Activated CD8-positive, alpha-beta T cell treated with anti-CD3 and anti-CD28 coated beads for 36 hours (primary cell): ENCODE data around the gene HENMT1. TPM values are rescaled to one million over a fixed set of nuclear protein-coding genes. Genes with fewer than 3 reads are reported as not detected.

Experiments
- ATAC-seq: fragments of 200-7000 bp; cut with Tn5 transposase; one replicate; pipeline ENCODE4 v1.10.0; 2021; ENCODE audit warnings: mild to moderate bottlenecking, moderate library complexity
- CTCF ChIA-PET: fragments of 350-600 bp; sonication (Branson Sonifier 250); formaldehyde crosslinking; loops from one replicate; lab custom pipeline; 2021; ENCODE audit warnings: antibody characterized with exemption; lab: Charles Lee
- POLR2A ChIA-PET: fragments of 350-600 bp; sonication (Branson Sonifier 250); formaldehyde crosslinking; loops from one replicate; lab custom pipeline; 2021; ENCODE audit warnings: antibody characterized with exemption; lab: Charles Lee
- DNase-seq: peaks from one replicate; pipeline ENCODE4 v3.0.0-alpha.2; 2020
- H3K27ac Mint-ChIP-seq: one replicate; pipeline ENCODE4 v1.8.0; 2021; ENCODE audit warnings: mild to moderate bottlenecking, mixed read lengths
- H3K27me3 Mint-ChIP-seq: one replicate; pipeline ENCODE4 v1.8.0; 2021; ENCODE audit warnings: mixed read lengths
- H3K36me3 Mint-ChIP-seq: one replicate; pipeline ENCODE4 v1.8.0; 2021; ENCODE audit warnings: low read depth, mixed read lengths
- H3K4me1 Mint-ChIP-seq: one replicate; pipeline ENCODE4 v1.8.0; 2021; ENCODE audit warnings: low read depth, mixed read lengths
- H3K4me3 Mint-ChIP-seq: one replicate; pipeline ENCODE4 v1.8.0; 2021; ENCODE audit warnings: mild to moderate bottlenecking, moderate library complexity, mixed read lengths
- H3K9me3 Mint-ChIP-seq: one replicate; pipeline ENCODE4 v1.8.0; 2021; ENCODE audit warnings: mixed read lengths
- intact Hi-C: fragments of 100-400 bp; cut with micrococcal nuclease; formaldehyde crosslinking; loops from one replicate; pipeline ENCODE4 v1.10.0; 2022
- total RNA-seq, 2 experiments: library from RNA; stranded (reverse); gene quantifications; one replicate each; pipeline ENCODE4 v1.2.3, GENCODE V29; 2021
- TF ChIP-seq, protein P1 (sequence below): fragments of 200-600 bp; IDR thresholded peaks from one replicate; pipeline ENCODE4 v1.8.0; 2022; ENCODE audit warnings: antibody characterized with exemption, mild to moderate bottlenecking

The HENMT1 gene
- total RNA-seq, 2 experiments from 2014 or later, result 25.3 to 27.1 TPM

DNA sequence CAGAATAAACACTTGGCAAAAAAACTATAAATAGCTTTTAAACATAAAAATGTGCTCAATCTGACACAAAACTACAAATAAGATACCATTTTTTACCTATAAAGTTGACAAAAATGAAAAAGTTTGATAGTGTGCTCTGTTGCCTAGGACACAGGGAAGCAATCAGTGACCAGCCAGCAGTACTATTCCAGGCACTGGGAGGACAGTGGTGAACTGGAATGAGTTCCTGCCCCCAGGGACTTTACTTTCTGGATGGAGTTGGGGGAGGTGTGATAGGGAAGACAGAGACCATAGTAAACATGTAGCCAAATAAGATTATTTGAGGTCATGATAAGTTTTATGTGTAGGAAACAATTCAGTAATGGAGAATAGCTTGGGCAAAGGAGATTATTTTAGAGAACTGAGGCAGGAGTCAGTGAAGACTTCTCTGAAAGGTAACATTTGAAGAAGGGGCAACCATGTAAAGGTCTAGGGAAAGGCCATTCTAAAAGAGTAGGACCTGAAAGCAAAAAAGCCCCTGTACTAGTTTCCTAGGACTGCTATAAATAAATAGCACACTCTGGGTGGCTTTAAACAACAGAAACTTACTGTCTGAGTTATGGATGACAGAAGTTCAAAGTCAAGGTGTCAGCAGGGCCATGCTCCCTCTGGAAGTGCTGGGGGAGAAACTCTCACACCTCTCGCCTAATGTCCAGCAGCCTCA is 59.0 kb downstream of the HENMT1 start:
- peaks cover 1% of the 10 kb centered on the region for H3K36me3 Mint-ChIP-seq
- ChIA-PET CTCF (no interaction called here), POLR2A (no interaction called here)
- no peaks in the 10 kb centered on the region for H3K4me1 Mint-ChIP-seq
- H3K4me3 Mint-ChIP-seq, result no peak overlapping the region
- TF ChIP-seq, protein P1, sequence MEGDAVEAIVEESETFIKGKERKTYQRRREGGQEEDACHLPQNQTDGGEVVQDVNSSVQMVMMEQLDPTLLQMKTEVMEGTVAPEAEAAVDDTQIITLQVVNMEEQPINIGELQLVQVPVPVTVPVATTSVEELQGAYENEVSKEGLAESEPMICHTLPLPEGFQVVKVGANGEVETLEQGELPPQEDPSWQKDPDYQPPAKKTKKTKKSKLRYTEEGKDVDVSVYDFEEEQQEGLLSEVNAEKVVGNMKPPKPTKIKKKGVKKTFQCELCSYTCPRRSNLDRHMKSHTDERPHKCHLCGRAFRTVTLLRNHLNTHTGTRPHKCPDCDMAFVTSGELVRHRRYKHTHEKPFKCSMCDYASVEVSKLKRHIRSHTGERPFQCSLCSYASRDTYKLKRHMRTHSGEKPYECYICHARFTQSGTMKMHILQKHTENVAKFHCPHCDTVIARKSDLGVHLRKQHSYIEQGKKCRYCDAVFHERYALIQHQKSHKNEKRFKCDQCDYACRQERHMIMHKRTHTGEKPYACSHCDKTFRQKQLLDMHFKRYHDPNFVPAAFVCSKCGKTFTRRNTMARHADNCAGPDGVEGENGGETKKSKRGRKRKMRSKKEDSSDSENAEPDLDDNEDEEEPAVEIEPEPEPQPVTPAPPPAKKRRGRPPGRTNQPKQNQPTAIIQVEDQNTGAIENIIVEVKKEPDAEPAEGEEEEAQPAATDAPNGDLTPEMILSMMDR, result no peak
- intact Hi-C loops, result no loop called here
- ATAC-seq, result no peak
- H3K27me3 Mint-ChIP-seq, result no peaks in the 10 kb centered on the region
- DNase-seq, result no peak
- H3K9me3 Mint-ChIP-seq, result no peaks in the 10 kb centered on the region
- no peak overlapping the region for H3K27ac Mint-ChIP-seq

DNA sequence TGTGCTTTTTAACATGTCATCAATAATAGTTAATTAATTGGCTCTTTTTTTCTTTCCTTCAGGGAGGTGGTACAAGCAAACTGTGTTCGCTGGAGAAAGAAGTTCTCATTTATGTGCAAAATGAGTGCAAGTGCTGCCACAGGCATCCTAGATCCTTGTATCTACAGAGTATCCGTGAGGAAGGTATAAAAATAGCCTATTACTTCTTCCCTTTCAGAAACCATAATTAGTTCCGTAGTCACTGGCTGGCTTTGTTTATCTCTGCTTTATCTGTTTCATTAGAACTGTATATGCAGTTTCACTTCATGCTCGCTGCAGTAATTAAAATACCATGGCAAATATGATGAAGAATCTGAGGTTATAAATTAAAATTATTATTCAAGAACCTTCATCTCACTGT is 60.4 kb downstream of the HENMT1 start:
- TF ChIP-seq, protein P1, result no peak
- H3K9me3 Mint-ChIP-seq, result no peaks in the 10 kb centered on the region
- no peaks in the 10 kb centered on the region for H3K4me1 Mint-ChIP-seq
- CTCF ChIA-PET, result no interaction called here
- intact Hi-C loops, result no loop called here
- H3K36me3 Mint-ChIP-seq, result no peaks in the 10 kb centered on the region
- ATAC-seq, result no peak
- no peaks in the 10 kb centered on the region for H3K27me3 Mint-ChIP-seq
- POLR2A ChIA-PET, result no interaction called here
- no peak for DNase-seq
- H3K27ac Mint-ChIP-seq, result no peak overlapping the region
- H3K4me3 Mint-ChIP-seq, result no peak overlapping the region

DNA sequence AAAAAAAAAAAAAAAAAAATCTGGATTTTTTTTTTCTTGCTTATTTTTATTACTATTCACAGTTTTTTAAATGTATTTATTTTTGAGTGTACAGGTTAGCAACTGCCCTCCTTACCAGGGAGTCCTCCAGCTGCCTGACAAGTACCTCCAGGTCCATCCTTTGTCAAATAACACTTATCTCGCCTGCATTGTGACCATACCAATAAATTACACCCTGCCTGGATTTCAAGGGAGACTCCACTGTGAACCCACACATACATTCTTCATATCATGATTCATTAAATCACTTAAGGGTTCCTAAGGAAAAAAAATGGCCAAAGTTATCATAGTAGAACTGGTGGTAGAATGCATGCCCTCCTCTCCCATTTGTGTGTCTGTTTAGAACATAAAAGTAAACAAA is 62.6 kb downstream of the HENMT1 start:
- POLR2A ChIA-PET, result no interaction called here

More for the DNA sequence above, 62.6 kb downstream of the HENMT1 start:
- CTCF ChIA-PET, result no interaction called here
- TF ChIP-seq, protein P1, result no peak
- intact Hi-C loops, result no loop called here
- H3K4me1 Mint-ChIP-seq, result peaks cover 14% of the 10 kb centered on the region
- H3K4me3 Mint-ChIP-seq, result no peak overlapping the region
- no peaks in the 10 kb centered on the region for H3K27me3 Mint-ChIP-seq
- DNase-seq (no peak), ATAC-seq (no peak)
- H3K9me3 Mint-ChIP-seq, result no peaks in the 10 kb centered on the region
- no peak overlapping the region for H3K27ac Mint-ChIP-seq
- no peaks in the 10 kb centered on the region for H3K36me3 Mint-ChIP-seq

Other genes starting within 250 kb of the HENMT1 start
- not detected for gene NBPF6, start 210.8 kb downstream of the HENMT1 start, total RNA-seq
- gene EEIG2, start 101.0 kb downstream of the HENMT1 start, total RNA-seq, result 10 to 100 TPM; 10.4 to 12.6 TPM
- 10 to 100 TPM; 62.5 to 65.3 TPM for gene PRPF38B, start 31.2 kb upstream of the HENMT1 start, total RNA-seq
- under 1 TPM in 1 of 2 experiments, not detected in 1; 0.20 TPM for gene FNDC7, start 51.8 kb upstream of the HENMT1 start, total RNA-seq
- 10 to 100 TPM; 34.4 to 38.3 TPM for gene STXBP3, start 85.6 kb upstream of the HENMT1 start, total RNA-seq
- gene AKNAD1, start 196.0 kb upstream of the HENMT1 start, total RNA-seq, result not detected
- gene GPSM2, start 215.9 kb upstream of the HENMT1 start, total RNA-seq, result 10 to 100 TPM; 10.6 to 11.1 TPM